H9 (cell line): ENCODE results near the gene ADARB2. TPM values are rescaled to one million over a fixed set of nuclear protein-coding genes. Genes with fewer than 3 reads are reported as not detected.

Experiments
- DNase-seq: peaks from one replicate; pipeline ENCODE4 v3.0.0-alpha.2; 2017
- H2AFZ ChIP-seq: one replicate; pipeline ENCODE4 v1.6.1; 2013; ENCODE audit warnings: mild to moderate bottlenecking, low read length, control low read depth, moderate library complexity
- H2AK5ac ChIP-seq: 2 replicates; pipeline ENCODE4 v1.6.1; 2013; ENCODE audit warnings: low read length, control low read depth, mixed read lengths; ENCODE audit not compliant: insufficient read length
- H2BK120ac ChIP-seq: one replicate; pipeline ENCODE4 v1.6.1; 2013; ENCODE audit warnings: low read depth, mild to moderate bottlenecking, low read length, control low read depth, inconsistent platforms; ENCODE audit not compliant: poor library complexity, severe bottlenecking
- H2BK12ac ChIP-seq: 2 replicates; pipeline ENCODE4 v1.6.1; 2013; ENCODE audit warnings: low read length, control low read depth, mixed read lengths, low read depth; ENCODE audit not compliant: insufficient read length
- H2BK15ac ChIP-seq: 2 replicates; pipeline ENCODE4 v1.6.1; 2013; ENCODE audit warnings: low read depth, low read length, control low read depth
- H2BK20ac ChIP-seq: one replicate; pipeline ENCODE4 v1.6.1; 2013; ENCODE audit warnings: low read depth, mild to moderate bottlenecking, low read length, control low read depth, inconsistent platforms; ENCODE audit not compliant: poor library complexity, severe bottlenecking
- H2BK5ac ChIP-seq: 2 replicates; pipeline ENCODE4 v1.6.1; 2013; ENCODE audit warnings: low read length, control low read depth, mixed read lengths; ENCODE audit not compliant: insufficient read length
- H3K14ac ChIP-seq: 2 replicates; pipeline ENCODE4 v1.6.1; 2013; ENCODE audit warnings: low read length, control low read depth; ENCODE audit not compliant: insufficient read depth
- H3K18ac ChIP-seq: 2 replicates; pipeline ENCODE4 v1.6.1; 2013; ENCODE audit warnings: low read depth, mild to moderate bottlenecking, mixed read lengths, low read length, control low read depth; ENCODE audit not compliant: insufficient read length
- H3K23ac ChIP-seq: 2 replicates; pipeline ENCODE4 v1.6.1; 2013; ENCODE audit warnings: low read length, control low read depth, mixed read lengths, low read depth; ENCODE audit not compliant: insufficient read length
- H3K23me2 ChIP-seq: 2 replicates; pipeline ENCODE4 v1.6.1; 2013; ENCODE audit warnings: low read depth, mild to moderate bottlenecking, mixed read lengths, low read length, control low read depth; ENCODE audit not compliant: insufficient read length, poor library complexity, severe bottlenecking
- H3K27ac ChIP-seq: 2 replicates; pipeline ENCODE4 v1.5.1; 2013; ENCODE audit warnings: low read length, control low read depth, mixed read lengths, low read depth; ENCODE audit not compliant: insufficient read length
- H3K27me3 ChIP-seq: 2 replicates; pipeline ENCODE4 v1.6.1; 2013; ENCODE audit warnings: low read length, control low read depth, inconsistent platforms; ENCODE audit not compliant: insufficient read depth
- H3K4ac ChIP-seq: 2 replicates; pipeline ENCODE4 v1.6.1; 2013; ENCODE audit warnings: low read depth, mild to moderate bottlenecking, control low read depth, inconsistent platforms, low read length, moderate library complexity
- H3K4me1 ChIP-seq: 2 replicates; pipeline ENCODE4 v1.6.1; 2013; ENCODE audit warnings: low read length, control low read depth, inconsistent platforms; ENCODE audit not compliant: insufficient read depth
- H3K4me2 ChIP-seq: 2 replicates; pipeline ENCODE4 v1.6.1; 2013; ENCODE audit warnings: low read length, control low read depth, mixed read lengths; ENCODE audit not compliant: insufficient read length, insufficient read depth
- H3K56ac ChIP-seq: 2 replicates; pipeline ENCODE4 v1.6.1; 2013; ENCODE audit warnings: low read depth, mild to moderate bottlenecking, mixed read lengths, low read length, control low read depth; ENCODE audit not compliant: insufficient read length
- H3K79me1 ChIP-seq: 2 replicates; pipeline ENCODE4 v1.6.1; 2013; ENCODE audit warnings: low read depth, mild to moderate bottlenecking, moderate library complexity, low read length, control low read depth, inconsistent platforms; ENCODE audit not compliant: insufficient read depth, poor library complexity, severe bottlenecking
- H3K79me2 ChIP-seq: 2 replicates; pipeline ENCODE4 v1.6.1; 2013; ENCODE audit warnings: low read length, control low read depth, inconsistent platforms; ENCODE audit not compliant: insufficient read depth
- H3K9ac ChIP-seq: 2 replicates; pipeline ENCODE4 v1.6.1; 2013; ENCODE audit warnings: low read length, control low read depth, mixed read lengths; ENCODE audit not compliant: insufficient read length; ENCODE audit errors: extremely low read depth
- H3K9me3 ChIP-seq: one replicate; pipeline ENCODE4 v1.6.1; 2013; ENCODE audit warnings: low read depth, low read length, inconsistent platforms; ENCODE audit not compliant: control insufficient read depth
- H3T11ph ChIP-seq: one replicate; pipeline ENCODE4 v1.6.1; 2013; ENCODE audit warnings: mild to moderate bottlenecking, low read length, control low read depth, inconsistent platforms
- H4K20me1 ChIP-seq: one replicate; pipeline ENCODE4 v1.6.1; 2013; ENCODE audit not compliant: control insufficient read depth, insufficient read length, insufficient read depth
- H4K5ac ChIP-seq: 2 replicates; pipeline ENCODE4 v1.6.1; 2013; ENCODE audit warnings: low read depth, mild to moderate bottlenecking, mixed read lengths, low read length, control low read depth; ENCODE audit not compliant: insufficient read length
- H4K8ac ChIP-seq: replicated peaks from 2 replicates; pipeline ENCODE4 v1.6.1; 2013; ENCODE audit warnings: low read length, control low read depth, mixed read lengths, low read depth; ENCODE audit not compliant: insufficient read length
- H4K91ac ChIP-seq: 2 replicates; pipeline ENCODE4 v1.6.1; 2013; ENCODE audit warnings: low read depth, mild to moderate bottlenecking, moderate library complexity, mixed read lengths, low read length, control low read depth; ENCODE audit not compliant: insufficient read length
- H3K27ac Mint-ChIP-seq, 3 experiments: 2 replicates in 2 of 3; 3 replicates in 1 of 3; pipeline ENCODE4 v1.8.0; 2020 to 2021; ENCODE audit warnings: mixed read lengths in 3 of 3, mild to moderate bottlenecking in 1 of 3, moderate library complexity in 1 of 3
- H3K27me3 Mint-ChIP-seq: 2 replicates; pipeline ENCODE4 v1.8.0; 2021; ENCODE audit warnings: low read depth, mild to moderate bottlenecking, moderate library complexity, mixed read lengths
- H3K36me3 Mint-ChIP-seq, 3 experiments: 2 replicates in 2 of 3; 3 replicates in 1 of 3; pipeline ENCODE4 v1.8.0; 2020 to 2021; ENCODE audit warnings: low read depth in 3 of 3, mixed read lengths in 3 of 3; ENCODE audit not compliant: insufficient read depth in 1 of 3
- H3K4me1 Mint-ChIP-seq, 2 experiments: 2 replicates each; pipeline ENCODE4 v1.8.0; 2020; ENCODE audit warnings: mixed read lengths in 2 of 2
- H3K4me3 Mint-ChIP-seq, 2 experiments: 2 replicates in 1 of 2; 3 replicates in 1 of 2; pipeline ENCODE4 v1.8.0; 2020 to 2021; ENCODE audit warnings: mild to moderate bottlenecking in 2 of 2, mixed read lengths in 2 of 2, moderate library complexity in 1 of 2
- H3K9me3 Mint-ChIP-seq, 2 experiments: 2 replicates in 1 of 2; 3 replicates in 1 of 2; pipeline ENCODE4 v1.8.0; 2020; ENCODE audit warnings: mild to moderate bottlenecking in 2 of 2, mixed read lengths in 2 of 2, moderate library complexity in 1 of 2
- CTCF ChIP-seq: fragments of 200-600 bp; sonication (generic); conservative IDR thresholded peaks from 3 replicates; pipeline ENCODE4 v1.8.0; 2021; ENCODE audit warnings: antibody characterized with exemption, mild to moderate bottlenecking
- WGBS: extraction: QIAGEN DNeasy Blood & Tissue Kit; methylation state at CpG from one replicate; pipeline ENCODE4 v1.1.7; 2013; ENCODE audit warnings: missing lambda C conversion rate, low lambda C conversion rate, mixed read lengths; ENCODE audit not compliant: insufficient read length; ENCODE audit errors: extremely low coverage; 5-methylcytosine and 5-hydroxymethylcytosine counted together
- total RNA-seq: library from RNA; stranded (reverse); gene quantifications from 2 replicates; pipeline ENCODE4 v1.2.1, GENCODE V29; 2021

ADARB2 gene
- total RNA-seq, 1 experiment from 2014 or later = 0.87 TPM

GRCh38 chr10:1648648-1649047 lies 88.7 kb downstream of the ADARB2 start:
- no peaks in the 10 kb centered on the region for H3K79me1 ChIP-seq
- H4K91ac ChIP-seq = no peak overlapping the region
- no peak overlapping the region for H3K56ac ChIP-seq
- WGBS = no CpG with 5 or more reads among the region's 12 CpGs
- H4K20me1 ChIP-seq = no peaks in the 10 kb centered on the region
- Mint-ChIP-seq H3K36me3 (no peaks in the 10 kb centered on the region), H3K9me3 (no peaks in the 10 kb centered on the region; a peak in 1 of 5 replicates), H3K27ac (no peak overlapping the region), H3K27me3 (peaks cover 12% of the 10 kb centered on the region), H3K4me3 (no peak overlapping the region), H3K4me1 (no peaks in the 10 kb centered on the region)
- H3K4me2 ChIP-seq = no peak overlapping the region
- H3K9ac ChIP-seq = no peak overlapping the region
- no peaks in the 10 kb centered on the region for H3K4me1 ChIP-seq
- H2BK120ac ChIP-seq = no peak overlapping the region
- no peaks in the 10 kb centered on the region for H3K79me2 ChIP-seq
- H2BK20ac ChIP-seq = no peak overlapping the region
- H3K27ac ChIP-seq = no peak overlapping the region
- no peak overlapping the region for H3T11ph ChIP-seq
- no peak overlapping the region for H4K5ac ChIP-seq
- H2BK15ac ChIP-seq = no peak overlapping the region
- H2BK12ac ChIP-seq = no peak overlapping the region
- H3K4ac ChIP-seq = no peak overlapping the region
- TF ChIP-seq CTCF = no peak
- H2BK5ac ChIP-seq = no peak overlapping the region
- no peaks in the 10 kb centered on the region for H3K9me3 ChIP-seq
- H4K8ac ChIP-seq = no peak overlapping the region
- H3K23me2 ChIP-seq = no peaks in the 10 kb centered on the region
- no peak overlapping the region for H2AK5ac ChIP-seq
- H3K18ac ChIP-seq = no peak overlapping the region
- DNase-seq = no peak
- no peak overlapping the region for H3K14ac ChIP-seq
- no peak overlapping the region for H3K23ac ChIP-seq
- H2AFZ ChIP-seq = no peak overlapping the region
- no peaks in the 10 kb centered on the region for H3K27me3 ChIP-seq
